ENCODE measurements around the gene CST7. TPM values are rescaled to one million over a fixed set of nuclear protein-coding genes. Genes with fewer than 3 reads are reported as not detected.

The CST7 gene
- total and polyA plus RNA-seq, 2 of the 13 experiments (the other 11 are each of a cell fraction or from before 2014, with no cell fraction given), result not detected

GRCh38 chr20:24935140-24935539 is 13.9 kb upstream of the CST7 start:
- Histone ChIP-seq H3K27ac (ENCODE audit: extremely low read length, insufficient read depth, low read length) (no peak overlapping the region), H3K4me3 (replicated peaks in 1 of 3; ENCODE audit: insufficient read depth in 1 of 3, low read depth in 2 of 3, low read length in 3 of 3) (no peak overlapping the region), H4K20me1 (ENCODE audit: insufficient read depth, low read length) (no peaks in the 10 kb centered on the region), H3K9ac (ENCODE audit: insufficient read depth, low read depth, low read length) (no peak overlapping the region), H3K27me3 (ENCODE audit: control insufficient read depth in 1 of 2, insufficient read depth in 2 of 2, low read length in 2 of 2) (peaks cover 0 to 2% of the 10 kb centered on the region in 2 experiments; a peak in 1 of 5 replicates), H2AFZ (ENCODE audit: low read length) (no peak overlapping the region), H3K36me3 (replicated peaks in 1 of 2; ENCODE audit: control insufficient read depth in 1 of 2, insufficient read depth in 2 of 2, low read length in 2 of 2) (no peaks in the 10 kb centered on the region), H3K79me2 (ENCODE audit: insufficient read depth, low read length) (no peaks in the 10 kb centered on the region), H3K4me1 (ENCODE audit: insufficient read depth, low read length) (no peaks in the 10 kb centered on the region), H3K4me2 (ENCODE audit: low read depth, low read length) (no peak overlapping the region), H3K9me3 (ENCODE audit: low read length) (0 out of 2 replicates have a peak, but pooled peaks cover 8% of the 10 kb centered on the region)
- no peak for DNase-seq (ENCODE audit: low spot score)
- WGBS (ENCODE audit: low lambda C conversion rate), result 0% methylated on average over 3 of the region's 3 CpGs
- ChIA-PET CTCF (ENCODE audit: low intra/inter-chr PET ratio, low total read pairs) (no interaction called here), POLR2A (no interaction called here)
- intact Hi-C loops (cut with micrococcal nuclease; ENCODE audit: unreplicated experiment) (no loop called here), in situ Hi-C loops (cut with HindIII; ENCODE audit: extremely low pct_ligation_motif_present, low pct_unique_long_range_greater_than_20kb) (no loop called here)
- ATAC-seq, result no peak
- BruUV-seq (replicated peaks), result no TSS peak
- TF ChIP-seq, protein P1, sequence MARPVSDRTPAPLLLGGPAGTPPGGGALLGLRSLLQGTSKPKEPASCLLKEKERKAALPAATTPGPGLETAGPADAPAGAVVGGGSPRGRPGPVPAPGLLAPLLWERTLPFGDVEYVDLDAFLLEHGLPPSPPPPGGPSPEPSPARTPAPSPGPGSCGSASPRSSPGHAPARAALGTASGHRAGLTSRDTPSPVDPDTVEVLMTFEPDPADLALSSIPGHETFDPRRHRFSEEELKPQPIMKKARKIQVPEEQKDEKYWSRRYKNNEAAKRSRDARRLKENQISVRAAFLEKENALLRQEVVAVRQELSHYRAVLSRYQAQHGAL (CRISPR knock-in tag; IDR thresholded peaks at IDR 0.05; ENCODE audit: not compliant biosample characterization), result no peak
- no peak for TF ChIP-seq ZFP36 (IDR thresholded peaks at IDR 0.05; ENCODE audit: borderline replicate concordance, low read depth, low read length, partially characterized antibody)
- no peak for TF ChIP-seq SMARCE1 (IDR thresholded peaks at IDR 0.05; ENCODE audit: borderline replicate concordance)
- no peak for FAIRE-seq

DNA sequence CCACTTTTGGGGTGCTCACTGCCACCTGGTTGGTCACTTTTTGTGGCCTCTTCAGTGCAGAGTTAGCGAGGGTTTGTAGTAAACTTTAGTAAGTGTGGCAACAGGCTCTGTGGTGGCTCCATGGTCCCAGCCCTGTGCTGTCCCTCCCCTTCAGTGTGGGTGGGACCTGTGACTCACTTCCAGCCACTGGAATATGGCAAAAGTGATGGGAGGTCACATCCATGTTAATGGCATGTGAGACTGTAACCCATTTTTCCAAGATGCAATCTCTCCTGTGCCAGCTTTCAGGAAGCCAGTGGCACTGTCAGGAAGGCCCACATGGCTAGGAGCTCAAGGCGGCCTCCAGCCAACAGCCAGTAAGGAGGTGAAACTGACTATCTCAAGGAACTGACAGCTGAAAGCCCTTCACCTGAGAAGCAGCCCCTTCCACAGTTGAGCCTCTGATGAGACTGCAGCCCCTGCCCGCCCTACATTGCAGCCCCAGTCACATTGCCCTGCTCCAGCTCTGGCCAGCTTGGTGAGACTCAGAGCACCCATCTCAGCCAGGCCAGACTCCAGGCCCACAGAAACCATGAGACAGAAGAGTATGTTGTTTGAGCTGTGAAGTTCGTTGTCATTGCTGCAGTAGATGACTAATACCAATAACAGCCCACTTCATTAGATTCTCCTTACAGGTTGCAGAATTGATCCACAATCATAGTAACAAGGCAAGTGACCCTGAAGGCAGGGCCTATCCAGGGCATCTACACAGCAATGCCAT is 13.1 kb upstream of the CST7 start:
- H4K20me1 ChIP-seq (ENCODE audit: insufficient read depth, low read length), result no peaks in the 10 kb centered on the region
- no peak for DNase-seq (ENCODE audit: low spot score)
- no peaks in the 10 kb centered on the region for H3K4me1 ChIP-seq (ENCODE audit: insufficient read depth, low read length)
- H3K27me3 ChIP-seq (ENCODE audit: control insufficient read depth in 1 of 2, insufficient read depth in 2 of 2, low read length in 2 of 2), result no peaks in the 10 kb centered on the region; a peak in 1 of 5 replicates
- no peak for FAIRE-seq
- TF ChIP-seq STAG1 (CRISPR knock-in tag; IDR thresholded peaks at IDR 0.05) (no peak), ZMAT3 (CRISPR knock-in tag; conservative IDR thresholded peaks at IDR 0.05) (no peak), ZNF562 (CRISPR knock-in tag; IDR thresholded peaks at IDR 0.05; ENCODE audit: borderline replicate concordance) (no peak), ZBTB42 (CRISPR knock-in tag; IDR thresholded peaks at IDR 0.05) (no peak), NRL (CRISPR knock-in tag; IDR thresholded peaks at IDR 0.05; ENCODE audit: borderline replicate concordance) (no peak), MTF1 (CRISPR knock-in tag; IDR thresholded peaks at IDR 0.05) (no peak), FOXA1 (IDR thresholded peaks at IDR 0.05) (no peak), FOXA1 (CRISPR knock-in tag; IDR thresholded peaks at IDR 0.05) (no peak)
- no peak overlapping the region for H3K4me2 ChIP-seq (ENCODE audit: low read depth, low read length)
- H3K4me3 ChIP-seq (replicated peaks in 1 of 3; ENCODE audit: insufficient read depth in 1 of 3, low read depth in 2 of 3, low read length in 3 of 3), result no peak overlapping the region
- POLR2A ChIA-PET, result no interaction called here
- 2% methylated on average over 4 of the region's 4 CpGs for WGBS (ENCODE audit: low lambda C conversion rate)
- no peak for ATAC-seq
- H3K9ac ChIP-seq (ENCODE audit: insufficient read depth, low read depth, low read length), result no peak overlapping the region
- CTCF ChIA-PET (ENCODE audit: low intra/inter-chr PET ratio, low total read pairs), result no interaction called here
- in situ Hi-C loops (cut with HindIII; ENCODE audit: extremely low pct_ligation_motif_present, low pct_unique_long_range_greater_than_20kb) (no loop called here), intact Hi-C loops (cut with micrococcal nuclease; ENCODE audit: unreplicated experiment) (no loop called here)
- no peak overlapping the region for H3K27ac ChIP-seq (ENCODE audit: extremely low read length, insufficient read depth, low read length)
- no peak overlapping the region for H2AFZ ChIP-seq (ENCODE audit: low read length)
- no peaks in the 10 kb centered on the region for H3K79me2 ChIP-seq (ENCODE audit: insufficient read depth, low read length)
- no peaks in the 10 kb centered on the region for H3K36me3 ChIP-seq (replicated peaks in 1 of 2; ENCODE audit: control insufficient read depth in 1 of 2, insufficient read depth in 2 of 2, low read length in 2 of 2)
- H3K9me3 ChIP-seq (ENCODE audit: low read length), result 0 out of 2 replicates have a peak, but pooled peaks cover 8% of the 10 kb centered on the region
- BruUV-seq (replicated peaks), result no TSS peak

All from HepG2 (cell line).